Lower lobe of right lung (tissue), 2 donors: ENCODE measurements around the gene MFSD1. TPM values are rescaled to one million over a fixed set of nuclear protein-coding genes. Genes with fewer than 3 reads are reported as not detected.

Experiments used
- ATAC-seq, 2 donors: fragments of 200-7000 bp; cut with Tn5 transposase; one replicate each; pipeline ENCODE4 v1.9.1; 2020 to 2022; ENCODE audit warnings: mild to moderate bottlenecking in 2 of 2, moderate library complexity in 2 of 2
- DNase-seq: peaks from one replicate; pipeline ENCODE4 v3.0.0-alpha.2; 2020
- H3K27ac ChIP-seq: fragments of 200-600 bp; one replicate; pipeline ENCODE4 v1.8.0; 2022
- H3K27me3 ChIP-seq: fragments of 200-600 bp; one replicate; pipeline ENCODE4 v1.8.0; 2022; ENCODE audit warnings: low read depth
- H3K36me3 ChIP-seq: fragments of 200-600 bp; one replicate; pipeline ENCODE4 v1.8.0; 2022; ENCODE audit warnings: mild to moderate bottlenecking
- H3K4me1 ChIP-seq: fragments of 200-600 bp; one replicate; pipeline ENCODE4 v1.8.0; 2022
- H3K4me3 ChIP-seq: fragments of 200-600 bp; one replicate; pipeline ENCODE4 v1.8.0; 2022; ENCODE audit warnings: mild to moderate bottlenecking
- H3K9me3 ChIP-seq: fragments of 200-600 bp; one replicate; pipeline ENCODE4 v1.8.0; 2022
- intact Hi-C: fragments of 100-400 bp; cut with DNase I; formaldehyde crosslinking; loops from one replicate; pipeline ENCODE4 v1.11.0; 2022
- total RNA-seq: library from RNA; stranded (reverse); fragmentation: NEBNext Ultra II Directional; extraction: Animal tissue kit (Norgen Biotek cat#: 25700); gene quantifications from one replicate; pipeline ENCODE4 v1.2.1, GENCODE V29; 2021
- TF ChIP-seq, protein P1 (sequence below): fragments of 200-600 bp; IDR thresholded peaks from one replicate; pipeline ENCODE4 v1.8.0; 2022; ENCODE audit warnings: antibody characterized with exemption, mild to moderate bottlenecking
- donor health status: DM: no; HTN: yes; CAD: no; lungs with severe emphysema.

Gene MFSD1
- total RNA-seq, 1 donor from 2014 or later: 102 TPM

DNA sequence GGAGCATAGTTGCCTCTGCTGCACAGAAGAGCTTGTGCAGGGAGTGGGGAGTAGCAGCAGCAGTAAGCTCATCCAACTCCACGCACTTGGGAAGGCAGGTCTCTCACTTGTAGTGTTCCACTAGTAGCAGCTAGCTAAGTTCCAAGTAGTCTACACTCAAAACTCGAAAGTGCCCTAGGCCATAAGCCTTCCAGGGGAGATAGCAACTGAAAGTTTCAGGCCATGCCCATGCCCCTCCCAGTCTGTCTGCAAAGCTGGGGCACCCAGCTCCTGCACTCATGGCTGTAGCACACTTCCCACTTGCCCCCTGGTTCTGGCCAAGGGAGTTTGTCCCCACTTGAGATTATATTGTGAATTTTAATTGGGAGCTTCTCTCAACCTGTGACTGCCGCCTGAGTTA, 57.5 kb downstream of the MFSD1 start:
- no peaks in the 10 kb centered on the region for H3K36me3 ChIP-seq
- ATAC-seq: no peak
- no peaks in the 10 kb centered on the region for H3K4me1 ChIP-seq
- intact Hi-C loops: no loop called here
- no peaks in the 10 kb centered on the region for H3K9me3 ChIP-seq
- DNase-seq: no peak
- H3K27me3 ChIP-seq: no peaks in the 10 kb centered on the region
- no peak overlapping the region for H3K4me3 ChIP-seq
- TF ChIP-seq, protein P1, sequence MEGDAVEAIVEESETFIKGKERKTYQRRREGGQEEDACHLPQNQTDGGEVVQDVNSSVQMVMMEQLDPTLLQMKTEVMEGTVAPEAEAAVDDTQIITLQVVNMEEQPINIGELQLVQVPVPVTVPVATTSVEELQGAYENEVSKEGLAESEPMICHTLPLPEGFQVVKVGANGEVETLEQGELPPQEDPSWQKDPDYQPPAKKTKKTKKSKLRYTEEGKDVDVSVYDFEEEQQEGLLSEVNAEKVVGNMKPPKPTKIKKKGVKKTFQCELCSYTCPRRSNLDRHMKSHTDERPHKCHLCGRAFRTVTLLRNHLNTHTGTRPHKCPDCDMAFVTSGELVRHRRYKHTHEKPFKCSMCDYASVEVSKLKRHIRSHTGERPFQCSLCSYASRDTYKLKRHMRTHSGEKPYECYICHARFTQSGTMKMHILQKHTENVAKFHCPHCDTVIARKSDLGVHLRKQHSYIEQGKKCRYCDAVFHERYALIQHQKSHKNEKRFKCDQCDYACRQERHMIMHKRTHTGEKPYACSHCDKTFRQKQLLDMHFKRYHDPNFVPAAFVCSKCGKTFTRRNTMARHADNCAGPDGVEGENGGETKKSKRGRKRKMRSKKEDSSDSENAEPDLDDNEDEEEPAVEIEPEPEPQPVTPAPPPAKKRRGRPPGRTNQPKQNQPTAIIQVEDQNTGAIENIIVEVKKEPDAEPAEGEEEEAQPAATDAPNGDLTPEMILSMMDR: no peak
- H3K27ac ChIP-seq: no peak overlapping the region

DNA sequence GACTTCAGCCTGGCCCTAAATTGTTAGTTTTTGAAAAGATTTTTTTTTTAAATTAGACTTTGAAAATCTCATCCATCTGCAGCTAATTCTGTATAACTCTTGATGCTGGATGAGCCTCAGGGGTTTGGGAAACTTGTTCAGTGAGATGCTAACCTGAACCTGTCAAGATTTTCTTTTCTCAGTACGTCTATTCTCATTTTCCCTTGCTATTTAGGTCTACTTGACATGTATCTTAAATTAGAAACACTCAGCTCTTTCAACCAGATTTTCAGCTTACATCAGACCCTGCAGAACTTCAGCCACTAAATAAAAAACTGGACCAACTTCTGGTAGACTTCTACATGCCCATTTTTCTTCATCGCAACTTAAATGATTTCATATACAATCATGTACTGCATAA, 61.4 kb downstream of the MFSD1 start:
- TF ChIP-seq, protein P1: no peak
- DNase-seq (no peak), ATAC-seq (no peak)
- Histone ChIP-seq H3K4me1 (no peaks in the 10 kb centered on the region), H3K4me3 (no peak overlapping the region), H3K9me3 (no peaks in the 10 kb centered on the region), H3K36me3 (no peaks in the 10 kb centered on the region), H3K27ac (no peak overlapping the region), H3K27me3 (no peaks in the 10 kb centered on the region)
- intact Hi-C loops: no loop called here

DNA sequence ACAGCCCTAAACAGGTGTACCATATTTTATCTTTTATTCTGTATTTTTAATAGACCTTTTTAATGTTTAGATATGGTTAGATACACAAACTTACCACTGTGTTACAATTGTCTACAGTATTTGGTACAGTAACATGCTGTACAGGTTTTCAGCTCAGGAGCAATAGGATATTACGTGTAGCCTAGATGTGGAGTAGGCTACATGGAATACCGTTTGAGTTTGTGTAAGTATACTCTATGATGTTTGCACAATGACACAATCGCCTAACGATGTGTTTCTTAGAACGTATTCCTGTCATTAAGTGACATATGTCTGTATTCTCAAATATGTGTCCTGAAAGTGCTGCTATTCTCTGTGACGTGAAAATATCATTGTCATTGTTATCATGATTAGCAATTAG, 62.6 kb downstream of the MFSD1 start:
- Histone ChIP-seq H3K27me3 (no peaks in the 10 kb centered on the region), H3K4me3 (no peak overlapping the region), H3K27ac (no peak overlapping the region), H3K4me1 (no peaks in the 10 kb centered on the region), H3K9me3 (no peaks in the 10 kb centered on the region), H3K36me3 (no peaks in the 10 kb centered on the region)
- DNase-seq: no peak
- intact Hi-C loops: no loop called here
- ATAC-seq: peak in 1 of 2 donors; percentile 51
- TF ChIP-seq, protein P1: no peak

DNA sequence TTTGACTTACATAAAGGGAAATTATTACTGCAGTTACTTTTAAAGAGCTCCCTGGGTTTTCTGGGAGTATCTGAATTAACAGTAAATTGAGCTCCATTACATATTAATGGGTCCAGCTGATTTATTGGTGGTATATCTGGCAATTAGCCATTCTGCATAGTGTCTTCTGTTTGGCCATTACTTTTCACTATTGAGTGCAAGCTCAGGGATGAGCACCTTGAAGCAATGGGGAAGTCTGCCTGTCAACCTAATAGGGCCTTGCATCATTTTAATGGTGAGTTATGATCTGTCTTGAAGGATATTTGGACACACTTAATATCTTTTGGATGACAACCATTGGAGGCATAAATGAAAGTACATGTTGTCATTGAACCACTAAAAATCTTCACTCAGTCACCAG, 73.8 kb downstream of the MFSD1 start:
- ATAC-seq (no peak), DNase-seq (no peak)
- intact Hi-C loops: no loop called here
- no peaks in the 10 kb centered on the region for H3K4me1 ChIP-seq
- TF ChIP-seq, protein P1: no peak
- no peak overlapping the region for H3K4me3 ChIP-seq
- H3K27ac ChIP-seq: no peak overlapping the region
- no peaks in the 10 kb centered on the region for H3K27me3 ChIP-seq
- no peaks in the 10 kb centered on the region for H3K9me3 ChIP-seq
- H3K36me3 ChIP-seq: no peaks in the 10 kb centered on the region

Other genes with a start within 250 kb of the MFSD1 start
- gene MLF1, start 230.9 kb upstream of the MFSD1 start, total RNA-seq: 13.5 TPM
- 38.7 TPM for gene GFM1, start 157.5 kb upstream of the MFSD1 start, total RNA-seq
- 18.8 TPM for gene LXN, start 129.4 kb upstream of the MFSD1 start, total RNA-seq
- 65.8 TPM for gene RARRES1, start 69.6 kb upstream of the MFSD1 start, total RNA-seq